PC-9 (cell line): ENCODE results near the gene CIAO2B.

ENCODE experiments used
- EZH2 ChIP-seq: fragments of 200-600 bp; sonication (generic); IDR thresholded peaks from 2 replicates; pipeline ENCODE4 v1.8.0; 2017; ENCODE audit warnings: antibody characterized with exemption, low read depth
- TF ChIP-seq, protein P1 (sequence below): fragments of 200-600 bp; sonication (generic); conservative IDR thresholded peaks from 2 replicates; pipeline ENCODE4 v1.6.1; 2017; ENCODE audit warnings: mixed run types, antibody characterized with exemption, mild to moderate bottlenecking, moderate library complexity

- TF ChIP-seq, protein P1, sequence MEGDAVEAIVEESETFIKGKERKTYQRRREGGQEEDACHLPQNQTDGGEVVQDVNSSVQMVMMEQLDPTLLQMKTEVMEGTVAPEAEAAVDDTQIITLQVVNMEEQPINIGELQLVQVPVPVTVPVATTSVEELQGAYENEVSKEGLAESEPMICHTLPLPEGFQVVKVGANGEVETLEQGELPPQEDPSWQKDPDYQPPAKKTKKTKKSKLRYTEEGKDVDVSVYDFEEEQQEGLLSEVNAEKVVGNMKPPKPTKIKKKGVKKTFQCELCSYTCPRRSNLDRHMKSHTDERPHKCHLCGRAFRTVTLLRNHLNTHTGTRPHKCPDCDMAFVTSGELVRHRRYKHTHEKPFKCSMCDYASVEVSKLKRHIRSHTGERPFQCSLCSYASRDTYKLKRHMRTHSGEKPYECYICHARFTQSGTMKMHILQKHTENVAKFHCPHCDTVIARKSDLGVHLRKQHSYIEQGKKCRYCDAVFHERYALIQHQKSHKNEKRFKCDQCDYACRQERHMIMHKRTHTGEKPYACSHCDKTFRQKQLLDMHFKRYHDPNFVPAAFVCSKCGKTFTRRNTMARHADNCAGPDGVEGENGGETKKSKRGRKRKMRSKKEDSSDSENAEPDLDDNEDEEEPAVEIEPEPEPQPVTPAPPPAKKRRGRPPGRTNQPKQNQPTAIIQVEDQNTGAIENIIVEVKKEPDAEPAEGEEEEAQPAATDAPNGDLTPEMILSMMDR = no peak
- TF ChIP-seq EZH2 = no peak
Measured at GRCh38 chr16:66973716-66974115, 39.5 kb upstream of the CIAO2B start.
